EL (cell line): ENCODE data around the gene COPZ2.
"Not testable (repeated sequence)": the region's sequence is repeated elsewhere in the genome, so short reads cannot be mapped to it uniquely, and the experiment has no call there.

ENCODE experiments used
- DNase-seq: peaks from one replicate; pipeline ENCODE4 v3.0.0-alpha.2; 2016

COPZ2 gene

GRCh38 chr17:48055531-48056245 is 18.1 kb upstream of the COPZ2 start:
- DNase-seq, result peak; percentile 82

- no peak for DNase-seq
Observed at GRCh38 chr17:48054238-48055185, 16.9 kb upstream of the COPZ2 start.

GRCh38 chr17:48053758-48054237 is 16.2 kb upstream of the COPZ2 start:
- DNase-seq, result no peak

- DNase-seq, result peak; percentile 42
Observed at GRCh38 chr17:48052956-48053757, 15.6 kb upstream of the COPZ2 start.

- DNase-seq, result peak; percentile 52
Observed at GRCh38 chr17:48051706-48052486, 14.3 kb upstream of the COPZ2 start.

- DNase-seq, result no peak
Observed at GRCh38 chr17:48051283-48051682, 13.7 kb upstream of the COPZ2 start.

- peak; percentile 97 for DNase-seq
Observed at GRCh38 chr17:48048384-48049126, 11.0 kb upstream of the COPZ2 start.

- peak; percentile 100 for DNase-seq
Observed at GRCh38 chr17:48047741-48048383, 10.3 kb upstream of the COPZ2 start, which contains the start of gene NFE2L1. NFE2L1 (plus strand) TSS chr17:48048359; CDS start chr17:48051119, 2,760 bp downstream.

- DNase-seq, result no peak
Observed at GRCh38 chr17:48047113-48047740, 9.6 kb upstream of the COPZ2 start.

GRCh38 chr17:48046296-48046695 is 8.7 kb upstream of the COPZ2 start:
- DNase-seq, result no peak

GRCh38 chr17:48045316-48046001 is 7.9 kb upstream of the COPZ2 start:
- DNase-seq, result peak; percentile 49

GRCh38 chr17:48044851-48045250 is 7.3 kb upstream of the COPZ2 start:
- no peak for DNase-seq

GRCh38 chr17:48043176-48043575 is 5.6 kb upstream of the COPZ2 start:
- no peak for DNase-seq

- DNase-seq, result no peak
Observed at GRCh38 chr17:48038687-48039086, 1.1 kb upstream of the COPZ2 start.

- peak; percentile 41 for DNase-seq
Observed at GRCh38 chr17:48037838-48038323, 284 bp upstream of the COPZ2 start.

- no peak for DNase-seq
Observed at GRCh38 chr17:48036693-48037035, 933 bp downstream of the COPZ2 start.

GRCh38 chr17:48034734-48035133 is 2.9 kb downstream of the COPZ2 start:
- DNase-seq, result not testable (repeated sequence)

GRCh38 chr17:48031966-48032365 is 5.6 kb downstream of the COPZ2 start:
- no peak for DNase-seq

GRCh38 chr17:48030531-48030930 is 7.1 kb downstream of the COPZ2 start:
- DNase-seq, result no peak

GRCh38 chr17:48028736-48029135 is 8.9 kb downstream of the COPZ2 start:
- no peak for DNase-seq
